ENCODE results near the gene FOXR1. TPM values are rescaled to one million over a fixed set of nuclear protein-coding genes. Genes with fewer than 3 reads are reported as not detected.
A peak's percentile ranks its signal among the peaks of the same experiment; 100 is the strongest.
"Not testable (repeated sequence)": the region's sequence is repeated elsewhere in the genome, so short reads cannot be mapped to it uniquely, and the experiment has no call there.

The FOXR1 gene
- total and polyA plus RNA-seq, 2 experiments from 2014 or later: 0.42 TPM; not detected in 1

DNA sequence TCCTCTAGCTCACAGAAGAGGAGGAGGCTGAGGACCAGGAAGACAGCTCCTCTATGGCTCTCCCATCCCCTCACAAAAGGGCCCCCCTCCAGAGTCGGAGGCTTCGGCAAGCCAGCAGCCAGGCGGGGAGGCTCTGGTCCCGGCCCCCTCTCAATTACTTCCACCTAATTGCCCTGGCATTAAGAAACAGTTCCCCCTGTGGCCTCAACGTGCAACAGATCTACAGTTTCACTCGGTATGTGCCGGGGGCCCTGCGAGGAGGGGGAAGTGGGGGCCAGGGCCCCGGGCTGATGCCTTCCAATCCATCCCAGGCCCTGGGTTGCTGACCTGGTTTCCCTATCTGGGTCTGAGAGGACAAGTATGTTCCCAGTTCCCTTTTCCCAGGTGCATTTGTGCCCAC, 7.9 kb downstream of the FOXR1 start:
- DNase-seq (ENCODE audit: low read depth in 1 of 2, low spot score in 1 of 2): no peak
- Histone ChIP-seq H3K4me1 (ENCODE audit: low read depth) (no peaks in the 10 kb centered on the region), H3K27me3 (no peaks in the 10 kb centered on the region), H3K27ac (no peak overlapping the region), H3K36me3 (no peaks in the 10 kb centered on the region), H3K4me3 (no peak overlapping the region), H3K9me3 (ENCODE audit: low read depth) (no peaks in the 10 kb centered on the region)
- TF ChIP-seq, protein P1, sequence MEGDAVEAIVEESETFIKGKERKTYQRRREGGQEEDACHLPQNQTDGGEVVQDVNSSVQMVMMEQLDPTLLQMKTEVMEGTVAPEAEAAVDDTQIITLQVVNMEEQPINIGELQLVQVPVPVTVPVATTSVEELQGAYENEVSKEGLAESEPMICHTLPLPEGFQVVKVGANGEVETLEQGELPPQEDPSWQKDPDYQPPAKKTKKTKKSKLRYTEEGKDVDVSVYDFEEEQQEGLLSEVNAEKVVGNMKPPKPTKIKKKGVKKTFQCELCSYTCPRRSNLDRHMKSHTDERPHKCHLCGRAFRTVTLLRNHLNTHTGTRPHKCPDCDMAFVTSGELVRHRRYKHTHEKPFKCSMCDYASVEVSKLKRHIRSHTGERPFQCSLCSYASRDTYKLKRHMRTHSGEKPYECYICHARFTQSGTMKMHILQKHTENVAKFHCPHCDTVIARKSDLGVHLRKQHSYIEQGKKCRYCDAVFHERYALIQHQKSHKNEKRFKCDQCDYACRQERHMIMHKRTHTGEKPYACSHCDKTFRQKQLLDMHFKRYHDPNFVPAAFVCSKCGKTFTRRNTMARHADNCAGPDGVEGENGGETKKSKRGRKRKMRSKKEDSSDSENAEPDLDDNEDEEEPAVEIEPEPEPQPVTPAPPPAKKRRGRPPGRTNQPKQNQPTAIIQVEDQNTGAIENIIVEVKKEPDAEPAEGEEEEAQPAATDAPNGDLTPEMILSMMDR (IDR thresholded peaks at IDR 0.05; ENCODE audit: low read depth, low read length): no peak

DNA sequence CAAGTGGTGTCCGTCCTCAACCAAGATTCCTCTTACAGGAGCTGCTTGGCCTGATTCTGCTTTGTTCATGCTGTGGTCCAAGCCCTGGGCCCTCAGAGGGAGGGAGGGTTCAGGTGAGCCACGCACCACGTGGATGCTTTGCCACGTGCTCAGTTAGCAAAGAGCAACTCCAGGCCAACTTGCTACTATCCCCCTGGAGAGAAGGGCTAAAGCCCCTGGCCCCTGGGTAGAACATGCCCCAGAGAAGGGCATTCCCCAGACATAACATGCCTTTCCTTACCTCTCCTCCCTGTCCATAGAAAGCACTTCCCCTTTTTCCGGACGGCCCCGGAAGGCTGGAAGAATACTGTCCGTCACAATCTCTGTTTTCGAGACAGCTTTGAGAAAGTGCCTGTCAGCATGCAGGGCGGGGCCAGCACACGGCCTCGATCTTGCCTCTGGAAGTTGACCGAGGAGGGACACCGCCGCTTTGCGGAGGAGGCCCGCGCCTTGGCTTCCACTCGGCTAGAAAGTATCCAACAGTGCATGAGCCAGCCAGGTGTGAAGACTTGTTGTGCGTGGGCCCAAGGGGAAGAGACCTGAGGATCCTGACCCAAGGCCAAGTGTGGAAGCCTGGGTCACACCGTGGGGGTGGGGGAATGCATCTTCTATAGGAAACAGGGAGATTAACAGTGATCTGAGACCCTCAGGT, 8.8 kb downstream of the FOXR1 start:
- no peak overlapping the region for H3K27ac ChIP-seq
- no peaks in the 10 kb centered on the region for H3K4me1 ChIP-seq (ENCODE audit: low read depth)
- no peak overlapping the region for H3K4me3 ChIP-seq
- H3K9me3 ChIP-seq (ENCODE audit: low read depth): no peaks in the 10 kb centered on the region
- H3K27me3 ChIP-seq: no peaks in the 10 kb centered on the region
- H3K36me3 ChIP-seq: no peaks in the 10 kb centered on the region
- DNase-seq (ENCODE audit: low read depth in 1 of 2, low spot score in 1 of 2): peak in 1 of 2 donors; percentile 51
- TF ChIP-seq, protein P1 (IDR thresholded peaks at IDR 0.05; ENCODE audit: low read depth, low read length): no peak

DNA sequence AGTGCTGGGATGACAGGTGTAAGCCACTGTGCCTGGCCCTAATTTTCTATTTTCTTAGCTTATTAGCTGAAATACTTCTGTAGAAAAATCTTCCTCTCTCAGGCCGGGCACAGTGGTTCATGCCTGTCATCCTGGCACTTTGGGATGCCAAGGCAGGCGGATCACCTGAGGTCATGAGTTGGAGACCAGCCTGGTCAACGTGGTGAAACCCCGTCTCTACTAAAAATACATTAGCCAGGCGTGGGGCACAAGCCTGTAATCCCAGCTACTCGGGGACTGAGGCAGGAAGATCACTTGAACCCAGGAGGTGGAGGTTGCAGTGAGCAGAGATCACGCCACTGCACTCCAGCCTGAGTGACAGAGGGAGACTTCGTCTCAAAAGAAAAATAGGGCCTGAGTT, 12.8 kb downstream of the FOXR1 start:
- H3K27me3 ChIP-seq; H3K36me3 ChIP-seq; H3K27ac ChIP-seq; H3K9me3 ChIP-seq (ENCODE audit: low read depth); H3K4me1 ChIP-seq (ENCODE audit: low read depth); H3K4me3 ChIP-seq; DNase-seq (ENCODE audit: low read depth in 1 of 2, low spot score in 1 of 2): not testable (repeated sequence)

DNA sequence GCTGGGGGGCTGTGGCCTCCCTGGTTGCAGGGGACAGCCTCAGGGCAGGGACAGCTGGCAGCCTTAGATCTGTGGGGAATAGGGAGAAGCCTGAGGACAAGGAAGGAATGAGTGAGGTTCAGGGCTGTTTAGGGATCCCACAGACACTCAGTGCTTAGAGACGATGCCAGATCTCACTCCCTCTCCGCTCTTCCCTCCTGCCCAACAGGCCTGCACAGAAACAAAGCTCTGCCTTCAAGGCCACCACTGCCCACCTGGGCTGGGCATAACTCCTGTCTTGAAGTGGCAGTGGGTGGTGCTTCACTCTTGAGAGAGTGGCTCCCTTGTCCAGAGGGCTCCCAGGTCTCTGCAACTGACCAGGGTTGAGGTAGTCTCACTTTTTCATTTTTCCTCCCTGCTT, 13.3 kb downstream of the FOXR1 start:
- no peaks in the 10 kb centered on the region for H3K4me1 ChIP-seq (ENCODE audit: low read depth)

DNA sequence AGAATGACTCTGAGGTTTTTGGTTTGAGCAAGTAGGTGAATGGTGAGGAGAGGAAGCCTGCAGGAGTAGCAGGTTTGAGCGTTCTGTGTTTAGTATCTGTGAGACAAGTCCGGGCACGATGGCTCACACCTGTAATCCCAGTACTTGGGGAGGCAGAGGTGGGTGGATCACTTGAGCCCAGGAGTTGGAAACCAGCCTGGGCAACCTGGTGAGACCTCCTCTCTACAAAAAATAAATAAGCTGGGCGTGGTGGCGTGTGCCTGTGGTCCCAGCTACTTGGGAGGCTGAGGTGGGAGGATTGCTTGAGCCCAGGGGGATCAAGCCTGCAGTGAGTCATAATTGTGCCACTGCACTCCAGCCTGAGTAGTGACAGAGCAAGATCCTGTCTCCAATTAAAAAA, 16.7 kb downstream of the FOXR1 start:
- Histone ChIP-seq H3K4me1 (ENCODE audit: low read depth) (no peaks in the 10 kb centered on the region), H3K36me3 (no peaks in the 10 kb centered on the region), H3K27ac (no peak overlapping the region), H3K9me3 (ENCODE audit: low read depth) (no peaks in the 10 kb centered on the region), H3K4me3 (no peak overlapping the region), H3K27me3 (no peaks in the 10 kb centered on the region)
- no peak for DNase-seq (ENCODE audit: low read depth in 1 of 2, low spot score in 1 of 2)
- TF ChIP-seq, protein P1 (IDR thresholded peaks at IDR 0.05; ENCODE audit: low read depth, low read length): no peak

More for the DNA sequence above, 13.3 kb downstream of the FOXR1 start:
- no peak for DNase-seq (ENCODE audit: low read depth in 1 of 2, low spot score in 1 of 2)
- Histone ChIP-seq H3K9me3 (ENCODE audit: low read depth) (no peaks in the 10 kb centered on the region), H3K27ac (no peak overlapping the region), H3K36me3 (no peaks in the 10 kb centered on the region), H3K27me3 (no peaks in the 10 kb centered on the region), H3K4me3 (no peak overlapping the region)
- TF ChIP-seq, protein P1 (IDR thresholded peaks at IDR 0.05; ENCODE audit: low read depth, low read length): no peak

DNA sequence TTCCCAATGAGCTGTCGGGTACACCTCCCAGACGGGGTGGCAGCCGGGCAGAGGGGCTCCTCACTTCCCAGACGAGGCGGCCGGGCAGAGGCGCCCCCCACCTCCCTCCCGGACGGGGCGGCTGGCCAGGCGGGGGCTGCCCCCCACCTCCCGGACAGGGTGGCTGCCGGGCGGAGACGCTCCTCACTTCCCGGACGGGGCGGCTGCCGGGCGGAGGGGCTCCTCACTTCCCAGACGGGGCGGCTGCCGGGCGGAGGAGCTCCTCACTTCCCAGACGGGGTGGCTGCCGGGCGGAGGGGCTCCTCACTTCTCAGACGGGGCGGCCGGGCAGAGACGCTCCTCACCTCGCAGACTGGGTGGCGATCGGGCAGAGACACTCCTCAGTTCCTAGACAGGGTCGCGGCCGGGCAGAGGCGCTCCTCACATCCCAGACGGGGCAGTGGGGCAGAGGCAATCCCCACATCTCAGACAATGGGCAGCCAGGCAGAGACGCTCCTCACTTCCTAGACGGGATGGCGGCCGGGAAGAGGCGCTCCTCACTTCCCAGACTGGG, 20.0 kb downstream of the FOXR1 start:
- not testable (repeated sequence) for H3K4me1 ChIP-seq (ENCODE audit: low read depth); H3K27me3 ChIP-seq; DNase-seq (ENCODE audit: low read depth in 1 of 2, low spot score in 1 of 2); H3K4me3 ChIP-seq; H3K27ac ChIP-seq; H3K36me3 ChIP-seq; H3K9me3 ChIP-seq (ENCODE audit: low read depth)
